Activated CD4-positive, alpha-beta T cell treated with anti-CD3 and anti-CD28 coated beads for 36 hours (primary cell): ENCODE measurements around the gene IRF2. TPM values are rescaled to one million over a fixed set of nuclear protein-coding genes. Genes with fewer than 3 reads are reported as not detected.

Experiments used
- ATAC-seq: fragments of 200-7000 bp; cut with Tn5 transposase; one replicate; pipeline ENCODE4 v1.10.0; 2021; ENCODE audit warnings: mild to moderate bottlenecking, moderate library complexity
- CTCF ChIA-PET: fragments of 350-600 bp; sonication (Branson Sonifier 250); formaldehyde crosslinking; loops from one replicate; lab custom pipeline; 2021; ENCODE audit warnings: antibody characterized with exemption; lab: Charles Lee
- POLR2A ChIA-PET: fragments of 350-600 bp; sonication (Branson Sonifier 250); formaldehyde crosslinking; loops from one replicate; lab custom pipeline; 2021; ENCODE audit warnings: antibody characterized with exemption, inconsistent platforms; lab: Charles Lee
- DNase-seq: peaks from one replicate; pipeline ENCODE4 v3.0.0-alpha.2; 2020
- H3K27ac Mint-ChIP-seq: one replicate; pipeline ENCODE4 v1.8.0; 2021; ENCODE audit warnings: mixed read lengths
- H3K27me3 Mint-ChIP-seq: one replicate; pipeline ENCODE4 v1.8.0; 2021; ENCODE audit warnings: mixed read lengths
- H3K36me3 Mint-ChIP-seq: one replicate; pipeline ENCODE4 v1.8.0; 2021; ENCODE audit warnings: low read depth, mixed read lengths
- H3K4me1 Mint-ChIP-seq: one replicate; pipeline ENCODE4 v1.8.0; 2021; ENCODE audit warnings: mixed read lengths
- H3K4me3 Mint-ChIP-seq: one replicate; pipeline ENCODE4 v1.8.0; 2021; ENCODE audit warnings: mild to moderate bottlenecking, moderate library complexity, mixed read lengths
- H3K9me3 Mint-ChIP-seq: one replicate; pipeline ENCODE4 v1.8.0; 2021; ENCODE audit warnings: low read depth, mixed read lengths
- intact Hi-C, 2 experiments: fragments of 100-400 bp; cut with DNase I in 1 of 2; cut with micrococcal nuclease in 1 of 2; formaldehyde crosslinking; loops; one replicate each; pipeline versions ENCODE4 v1.14.2 to v1.15.1; 2022 to 2024; cut with DNase I, micrococcal nuclease
- total RNA-seq, 2 experiments: library from RNA; stranded (reverse); gene quantifications; one replicate each; pipeline ENCODE4 v1.2.3, GENCODE V29; 2021

IRF2 gene
- total RNA-seq, 2 experiments from 2014 or later = 50.1 to 68.9 TPM

- Mint-ChIP-seq H3K27ac (no peak overlapping the region), H3K4me3 (no peak overlapping the region), H3K36me3 (no peaks in the 10 kb centered on the region), H3K27me3 (no peaks in the 10 kb centered on the region), H3K4me1 (peaks cover 15% of the 10 kb centered on the region), H3K9me3 (peaks cover 3% of the 10 kb centered on the region)
- CTCF ChIA-PET = interaction anchor here (0.8 to 2.2 kb wide), 4 partner anchors 13 to 245 kb away, joined by 3 to 10 read pairs (median 4); no protein-coding TSS in a partner anchor
- POLR2A ChIA-PET = interaction anchor here (0.6 kb wide), 1 partner anchor 9 kb away, joined by 3 read pairs; no protein-coding TSS in a partner anchor
- no peak for ATAC-seq
- no peak for DNase-seq
- intact Hi-C loops = no loop called here
Observed at GRCh38 chr4:184500748-184501589, 26.6 kb upstream of the IRF2 start.

DNA sequence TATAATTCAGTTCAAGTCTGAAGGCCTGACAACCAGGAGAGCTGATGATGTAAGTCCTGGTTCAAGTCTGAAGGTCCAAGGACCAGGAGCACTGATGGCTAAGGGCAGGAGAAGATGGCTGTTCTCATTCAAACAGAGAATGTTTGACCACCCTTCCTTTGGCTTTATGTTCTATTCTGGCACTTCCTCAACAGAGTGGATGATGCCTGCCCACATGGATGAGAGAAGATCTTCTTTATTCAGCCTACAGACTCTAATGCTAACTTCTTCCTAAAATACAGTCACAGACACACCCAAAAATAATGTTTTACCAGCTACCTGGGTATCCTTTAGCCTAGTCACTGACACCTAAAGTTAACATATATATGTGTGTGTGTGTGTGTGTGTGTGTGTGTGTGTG, 25.6 kb upstream of the IRF2 start:
- no peaks in the 10 kb centered on the region for H3K27me3 Mint-ChIP-seq
- H3K9me3 Mint-ChIP-seq = peaks cover 3% of the 10 kb centered on the region
- no peak overlapping the region for H3K4me3 Mint-ChIP-seq
- CTCF ChIA-PET = interaction anchor here (2.2 kb wide), 1 partner anchor 14 kb away, joined by 10 read pairs; no protein-coding TSS in a partner anchor
- H3K4me1 Mint-ChIP-seq = peaks cover 15% of the 10 kb centered on the region
- intact Hi-C loops = no loop called here
- POLR2A ChIA-PET = no interaction called here
- ATAC-seq (no peak), DNase-seq (no peak)
- no peaks in the 10 kb centered on the region for H3K36me3 Mint-ChIP-seq
- H3K27ac Mint-ChIP-seq = no peak overlapping the region

GRCh38 chr4:184498598-184498997, 24.2 kb upstream of the IRF2 start:
- intact Hi-C loops = no loop called here
- POLR2A ChIA-PET = no interaction called here
- no peak for ATAC-seq
- CTCF ChIA-PET = interaction anchor here (0.6 to 1.2 kb wide), 4 partner anchors 8 to 347 kb away, joined by 3 to 4 read pairs (median 3); no protein-coding TSS in a partner anchor
- Mint-ChIP-seq H3K27ac (no peak overlapping the region), H3K4me1 (peaks cover 3% of the 10 kb centered on the region), H3K27me3 (no peaks in the 10 kb centered on the region), H3K4me3 (no peak overlapping the region), H3K36me3 (no peaks in the 10 kb centered on the region), H3K9me3 (peaks cover 7% of the 10 kb centered on the region)
- no peak for DNase-seq

- ATAC-seq (no peak), DNase-seq (no peak)
- H3K27me3 Mint-ChIP-seq = peaks cover 4% of the 10 kb centered on the region
- no peak overlapping the region for H3K27ac Mint-ChIP-seq
- peaks cover 5% of the 10 kb centered on the region for H3K9me3 Mint-ChIP-seq
- no peaks in the 10 kb centered on the region for H3K36me3 Mint-ChIP-seq
- intact Hi-C loops = no loop called here
- POLR2A ChIA-PET = no interaction called here
- peaks cover 6% of the 10 kb centered on the region for H3K4me1 Mint-ChIP-seq
- CTCF ChIA-PET = interaction anchor here (0.6 to 0.9 kb wide), 5 partner anchors 8 to 82 kb away, joined by 3 read pairs; no protein-coding TSS in a partner anchor
- no peak overlapping the region for H3K4me3 Mint-ChIP-seq
Observed at GRCh38 chr4:184489771-184490170, 15.4 kb upstream of the IRF2 start.

GRCh38 chr4:184487503-184487902, 13.2 kb upstream of the IRF2 start:
- no peak for ATAC-seq
- intact Hi-C loops = no loop called here
- Mint-ChIP-seq H3K27me3 (peaks cover 4% of the 10 kb centered on the region), H3K4me3 (no peak overlapping the region), H3K36me3 (peaks cover 6% of the 10 kb centered on the region), H3K9me3 (peaks cover 6% of the 10 kb centered on the region), H3K27ac (no peak overlapping the region), H3K4me1 (peaks cover 14% of the 10 kb centered on the region)
- CTCF ChIA-PET = no interaction called here
- DNase-seq = no peak
- POLR2A ChIA-PET = no interaction called here

GRCh38 chr4:184485279-184485678, 10.9 kb upstream of the IRF2 start:
- Mint-ChIP-seq H3K4me3 (no peak overlapping the region), H3K36me3 (peaks cover 6% of the 10 kb centered on the region), H3K27ac (no peak overlapping the region), H3K9me3 (peaks cover 6% of the 10 kb centered on the region), H3K4me1 (peaks cover 23% of the 10 kb centered on the region), H3K27me3 (peaks cover 1% of the 10 kb centered on the region)
- ATAC-seq (no peak), DNase-seq (no peak)
- intact Hi-C loops = loop anchor here in 1 of 2 experiments (1.0 kb wide), 1 partner anchor 10 kb away; no protein-coding TSS in a partner anchor
- ChIA-PET CTCF (no interaction called here), POLR2A (no interaction called here)

DNA sequence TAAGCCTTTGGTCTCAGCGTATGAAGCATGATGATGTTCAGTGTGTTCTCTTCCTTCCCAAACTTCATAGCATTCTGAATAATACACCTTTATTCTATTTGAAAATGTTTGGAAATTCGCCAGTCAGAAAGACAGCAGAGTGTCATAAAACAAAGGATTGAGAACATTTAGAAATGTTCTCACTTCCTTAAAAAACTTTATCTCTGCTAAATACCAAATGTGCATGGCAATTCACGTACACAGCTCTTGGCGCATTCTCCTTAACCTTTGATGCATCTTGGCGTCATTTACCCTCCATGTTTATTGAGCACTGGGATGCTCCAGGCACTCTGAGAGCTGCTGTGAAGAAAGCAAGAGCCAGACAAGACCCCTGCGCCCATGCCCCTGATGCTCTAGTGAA, 7.2 kb upstream of the IRF2 start:
- POLR2A ChIA-PET = no interaction called here

GRCh38 chr4:184479516-184479950, 5.2 kb upstream of the IRF2 start:
- intact Hi-C loops = loop anchor here in 1 of 2 experiments (5.0 to 10.0 kb wide), 2 partner anchors 148 to 1565 kb away; partner anchors contain the start of gene DCTD
- no peak overlapping the region for H3K4me3 Mint-ChIP-seq
- no peaks in the 10 kb centered on the region for H3K27me3 Mint-ChIP-seq
- no peak for ATAC-seq
- DNase-seq = no peak
- no peak overlapping the region for H3K27ac Mint-ChIP-seq
- ChIA-PET POLR2A (interaction anchor here (0.6 kb wide), 1 partner anchor 219 kb away, joined by 3 read pairs; no protein-coding TSS in a partner anchor), CTCF (interaction anchor here (0.7 kb wide), 1 partner anchor 106 kb away, joined by 3 read pairs; no protein-coding TSS in a partner anchor)
- peaks cover 60% of the 10 kb centered on the region for H3K4me1 Mint-ChIP-seq
- H3K36me3 Mint-ChIP-seq = peaks cover 31% of the 10 kb centered on the region
- peaks cover 6% of the 10 kb centered on the region for H3K9me3 Mint-ChIP-seq

More for the DNA sequence above, 7.2 kb upstream of the IRF2 start:
- Mint-ChIP-seq H3K4me3 (no peak overlapping the region), H3K4me1 (peaks cover 51% of the 10 kb centered on the region), H3K27me3 (no peaks in the 10 kb centered on the region), H3K9me3 (peaks cover 6% of the 10 kb centered on the region), H3K36me3 (peaks cover 16% of the 10 kb centered on the region), H3K27ac (no peak overlapping the region)
- intact Hi-C loops = no loop called here
- no peak for DNase-seq
- CTCF ChIA-PET = interaction anchor here (0.9 kb wide), 1 partner anchor 9 kb away, joined by 3 read pairs; no protein-coding TSS in a partner anchor
- no peak for ATAC-seq

DNA sequence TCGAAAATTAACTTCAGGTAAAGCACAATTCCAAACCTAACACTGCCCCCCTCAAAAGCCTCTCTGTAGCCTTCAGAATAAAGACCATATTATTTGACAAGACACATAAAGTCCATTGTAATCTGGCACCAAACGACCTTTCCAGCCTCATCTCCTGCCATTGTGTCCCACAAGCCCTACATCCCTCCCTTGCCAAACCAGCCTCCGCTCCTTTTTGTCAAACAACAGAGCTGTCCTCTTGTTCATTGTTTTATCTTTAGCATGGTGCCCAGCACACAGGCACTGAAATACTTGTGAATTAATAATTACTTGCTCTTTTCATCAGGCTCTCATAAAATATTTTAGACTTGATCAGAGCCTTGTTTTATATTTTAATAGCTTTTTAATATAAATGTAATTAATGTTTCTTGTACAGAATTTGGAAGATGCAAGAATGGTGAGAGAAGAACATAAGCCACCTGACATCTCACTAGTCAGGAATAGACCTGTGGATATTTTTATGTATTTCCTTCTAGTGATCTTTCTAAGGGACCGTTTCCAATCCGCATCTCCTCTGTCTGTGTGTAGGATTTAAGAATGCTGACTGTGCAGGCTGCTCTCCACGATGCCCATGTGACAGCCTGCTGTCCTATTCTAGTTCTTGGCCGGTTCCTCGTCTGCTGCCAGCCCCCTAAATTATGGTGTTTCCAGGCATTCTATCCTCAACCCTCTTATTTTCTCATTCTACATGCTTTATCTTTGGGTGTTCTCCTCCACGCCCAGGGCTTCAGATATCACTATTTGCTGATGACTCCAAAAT, 3.0 kb upstream of the IRF2 start:
- Mint-ChIP-seq H3K27me3 (no peaks in the 10 kb centered on the region), H3K9me3 (no peaks in the 10 kb centered on the region), H3K4me3 (peak overlapping the region; percentile 88), H3K36me3 (peaks cover 29% of the 10 kb centered on the region), H3K27ac (peak overlapping the region; percentile 80), H3K4me1 (peaks cover 49% of the 10 kb centered on the region)
- no peak for ATAC-seq
- intact Hi-C loops = loop anchor here in 1 of 2 experiments (5.0 to 10.0 kb wide), 2 partner anchors 150 to 1563 kb away; partner anchors contain the start of gene DCTD
- CTCF ChIA-PET = interaction anchor here (0.6 to 1.8 kb wide), 8 partner anchors 29 to 768 kb away, joined by 3 to 7 read pairs (median 3); no protein-coding TSS in a partner anchor
- no peak for DNase-seq
- POLR2A ChIA-PET = interaction anchor here (0.6 to 1.5 kb wide), 3 partner anchors 29 to 58 kb away, joined by 3 to 7 read pairs (median 4); no protein-coding TSS in a partner anchor

- intact Hi-C loops = loop anchor here in 1 of 2 experiments (5.0 to 10.0 kb wide), 2 partner anchors 151 to 1562 kb away; partner anchors contain the start of gene DCTD
- no peaks in the 10 kb centered on the region for H3K27me3 Mint-ChIP-seq
- peak; percentile 46 for DNase-seq
- no peak for ATAC-seq
- H3K27ac Mint-ChIP-seq = peak overlapping the region; percentile 80
- ChIA-PET CTCF (interaction anchor here (0.6 to 1.8 kb wide), 4 partner anchors 30 to 275 kb away, joined by 3 to 7 read pairs (median 4); no protein-coding TSS in a partner anchor), POLR2A (interaction anchor here (2.7 kb wide), 1 partner anchor 58 kb away, joined by 14 read pairs; no protein-coding TSS in a partner anchor)
- H3K9me3 Mint-ChIP-seq = no peaks in the 10 kb centered on the region
- H3K4me3 Mint-ChIP-seq = peak overlapping the region; percentile 88
- peaks cover 55% of the 10 kb centered on the region for H3K4me1 Mint-ChIP-seq
- H3K36me3 Mint-ChIP-seq = peaks cover 29% of the 10 kb centered on the region
Observed at GRCh38 chr4:184476695-184477094, 2.3 kb upstream of the IRF2 start.
